HG02840 (cell line): Measurements from ENCODE around the gene FSIP1.

ENCODE experiments used
- ATAC-seq: cut with Tn5 transposase; IDR thresholded peaks from one replicate; pipeline ENCODE4 v1.9.1; 2021; ENCODE audit warnings: mild to moderate bottlenecking, moderate library complexity, moderate number of reproducible peaks; ENCODE audit not compliant: unreplicated experiment, low FRiP score

FSIP1 gene

GRCh38 chr15:39598958-39599845, 183.4 kb downstream of the FSIP1 start:
- ATAC-seq: no peak

- ATAC-seq: no peak
Measured at GRCh38 chr15:39598186-39598850, 184.3 kb downstream of the FSIP1 start.

GRCh38 chr15:39597751-39598185, 184.9 kb downstream of the FSIP1 start:
- ATAC-seq: no peak

- ATAC-seq: no peak
Measured at GRCh38 chr15:39597336-39597735, 185.3 kb downstream of the FSIP1 start.

- no peak for ATAC-seq
Measured at GRCh38 chr15:39596358-39597051, 186.1 kb downstream of the FSIP1 start.

- ATAC-seq: no peak
Measured at GRCh38 chr15:39595338-39596221, 187.1 kb downstream of the FSIP1 start.

- ATAC-seq: no peak
Measured at GRCh38 chr15:39594446-39595337, 187.9 kb downstream of the FSIP1 start.

GRCh38 chr15:39593656-39594445, 188.8 kb downstream of the FSIP1 start:
- no peak for ATAC-seq

- no peak for ATAC-seq
Measured at GRCh38 chr15:39593071-39593655, 189.5 kb downstream of the FSIP1 start.

- ATAC-seq: no peak
Measured at GRCh38 chr15:39592500-39592899, 190.1 kb downstream of the FSIP1 start.

- no peak for ATAC-seq
Measured at GRCh38 chr15:39591896-39592315, 190.7 kb downstream of the FSIP1 start.

GRCh38 chr15:39591141-39591895, 191.3 kb downstream of the FSIP1 start:
- no peak for ATAC-seq

- ATAC-seq: no peak
Measured at GRCh38 chr15:39589815-39590644, 192.6 kb downstream of the FSIP1 start.

- no peak for ATAC-seq
Measured at GRCh38 chr15:39589193-39589814, 193.3 kb downstream of the FSIP1 start.

GRCh38 chr15:39588531-39589192, 194.0 kb downstream of the FSIP1 start:
- no peak for ATAC-seq
